Measurements from ENCODE around the gene EPB41L5.
"Not testable (repeated sequence)": the region's sequence is repeated elsewhere in the genome, so short reads cannot be mapped to it uniquely, and the experiment has no call there.

Gene EPB41L5

GRCh38 chr2:120149406-120149805 lies 136.5 kb downstream of the EPB41L5 start:
- H3K27ac ChIP-seq (ENCODE audit: low read length): no peak overlapping the region
- no peaks in the 10 kb centered on the region for H3K4me1 ChIP-seq (ENCODE audit: control insufficient read depth in 1 of 2, insufficient read depth in 2 of 2, low read length in 2 of 2)
- H3K36me3 ChIP-seq (ENCODE audit: control insufficient read depth in 1 of 2, insufficient read depth in 2 of 2, low read length in 2 of 2): peaks cover 8 to 39% of the 10 kb centered on the region in 2 donors
- peaks cover 6% of the 10 kb centered on the region in 2 donors for H3K9me3 ChIP-seq (ENCODE audit: control insufficient read depth in 1 of 2, low read length in 2 of 2)
- no peaks in the 10 kb centered on the region for H3K27me3 ChIP-seq (ENCODE audit: low read depth, low read length)
- H3K4me3 ChIP-seq (ENCODE audit: low read depth in 1 of 2, low read length in 2 of 2): no peak overlapping the region

- H3K36me3 ChIP-seq (ENCODE audit: control insufficient read depth in 1 of 2, insufficient read depth in 2 of 2, low read length in 2 of 2): peaks cover 8 to 41% of the 10 kb centered on the region in 2 donors
- no peak overlapping the region for H3K27ac ChIP-seq (ENCODE audit: low read length)
- no peaks in the 10 kb centered on the region for H3K4me1 ChIP-seq (ENCODE audit: control insufficient read depth in 1 of 2, insufficient read depth in 2 of 2, low read length in 2 of 2)
- H3K27me3 ChIP-seq (ENCODE audit: low read depth, low read length): no peaks in the 10 kb centered on the region
- H3K4me3 ChIP-seq (ENCODE audit: low read depth in 1 of 2, low read length in 2 of 2): no peak overlapping the region
- H3K9me3 ChIP-seq (ENCODE audit: control insufficient read depth in 1 of 2, low read length in 2 of 2): peaks cover 7 to 8% of the 10 kb centered on the region in 2 donors
Observed at GRCh38 chr2:120150040-120150482, 137.2 kb downstream of the EPB41L5 start.

GRCh38 chr2:120155308-120155707 lies 142.4 kb downstream of the EPB41L5 start:
- Histone ChIP-seq H3K27me3 (ENCODE audit: low read depth, low read length) (no peaks in the 10 kb centered on the region), H3K9me3 (ENCODE audit: control insufficient read depth in 1 of 2, low read length in 2 of 2) (peaks cover 3 to 14% of the 10 kb centered on the region in 2 donors), H3K36me3 (ENCODE audit: control insufficient read depth in 1 of 2, insufficient read depth in 2 of 2, low read length in 2 of 2) (peaks cover 5 to 23% of the 10 kb centered on the region in 2 donors), H3K27ac (ENCODE audit: low read length) (no peak overlapping the region), H3K4me3 (ENCODE audit: low read depth in 1 of 2, low read length in 2 of 2) (no peak overlapping the region), H3K4me1 (ENCODE audit: control insufficient read depth in 1 of 2, insufficient read depth in 2 of 2, low read length in 2 of 2) (no peaks in the 10 kb centered on the region)

- Histone ChIP-seq H3K9me3 (ENCODE audit: control insufficient read depth in 1 of 2, low read length in 2 of 2) (peaks cover 3 to 10% of the 10 kb centered on the region in 2 donors), H3K36me3 (ENCODE audit: control insufficient read depth in 1 of 2, insufficient read depth in 2 of 2, low read length in 2 of 2) (peaks cover 5 to 16% of the 10 kb centered on the region in 2 donors)
- not testable (repeated sequence) for H3K4me3 ChIP-seq (ENCODE audit: low read depth in 1 of 2, low read length in 2 of 2); H3K27me3 ChIP-seq (ENCODE audit: low read depth, low read length); H3K27ac ChIP-seq (ENCODE audit: low read length); H3K4me1 ChIP-seq (ENCODE audit: control insufficient read depth in 1 of 2, insufficient read depth in 2 of 2, low read length in 2 of 2)
Observed at GRCh38 chr2:120158658-120159057, 145.8 kb downstream of the EPB41L5 start.

- Histone ChIP-seq H3K9me3 (ENCODE audit: control insufficient read depth in 1 of 2, low read length in 2 of 2) (peaks cover 0 to 2% of the 10 kb centered on the region in 2 donors), H3K4me3 (ENCODE audit: low read depth in 1 of 2, low read length in 2 of 2) (no peak overlapping the region), H3K27ac (ENCODE audit: low read length) (no peak overlapping the region), H3K4me1 (ENCODE audit: control insufficient read depth in 1 of 2, insufficient read depth in 2 of 2, low read length in 2 of 2) (no peaks in the 10 kb centered on the region), H3K36me3 (ENCODE audit: control insufficient read depth in 1 of 2, insufficient read depth in 2 of 2, low read length in 2 of 2) (peaks cover 0 to 8% of the 10 kb centered on the region in 2 donors), H3K27me3 (ENCODE audit: low read depth, low read length) (no peaks in the 10 kb centered on the region)
Observed at GRCh38 chr2:120161190-120161589, 148.3 kb downstream of the EPB41L5 start.

- Histone ChIP-seq H3K27me3 (ENCODE audit: low read depth, low read length) (no peaks in the 10 kb centered on the region), H3K9me3 (ENCODE audit: control insufficient read depth in 1 of 2, low read length in 2 of 2) (no peaks in the 10 kb centered on the region), H3K27ac (ENCODE audit: low read length) (no peak overlapping the region), H3K4me3 (ENCODE audit: low read depth in 1 of 2, low read length in 2 of 2) (no peak overlapping the region), H3K36me3 (ENCODE audit: control insufficient read depth in 1 of 2, insufficient read depth in 2 of 2, low read length in 2 of 2) (peaks cover 0 to 5% of the 10 kb centered on the region in 2 donors), H3K4me1 (ENCODE audit: control insufficient read depth in 1 of 2, insufficient read depth in 2 of 2, low read length in 2 of 2) (no peaks in the 10 kb centered on the region)
Observed at GRCh38 chr2:120162716-120163115, 149.8 kb downstream of the EPB41L5 start.

GRCh38 chr2:120167272-120167671 lies 154.4 kb downstream of the EPB41L5 start:
- Histone ChIP-seq H3K36me3 (ENCODE audit: control insufficient read depth in 1 of 2, insufficient read depth in 2 of 2, low read length in 2 of 2) (peaks cover 0 to 9% of the 10 kb centered on the region in 2 donors), H3K4me1 (ENCODE audit: control insufficient read depth in 1 of 2, insufficient read depth in 2 of 2, low read length in 2 of 2) (no peaks in the 10 kb centered on the region), H3K4me3 (ENCODE audit: low read depth in 1 of 2, low read length in 2 of 2) (no peak overlapping the region), H3K9me3 (ENCODE audit: control insufficient read depth in 1 of 2, low read length in 2 of 2) (no peaks in the 10 kb centered on the region), H3K27me3 (ENCODE audit: low read depth, low read length) (no peaks in the 10 kb centered on the region), H3K27ac (ENCODE audit: low read length) (no peak overlapping the region)

- Histone ChIP-seq H3K4me3 (ENCODE audit: low read depth in 1 of 2, low read length in 2 of 2) (no peak overlapping the region), H3K36me3 (ENCODE audit: control insufficient read depth in 1 of 2, insufficient read depth in 2 of 2, low read length in 2 of 2) (peaks cover 0 to 9% of the 10 kb centered on the region in 2 donors), H3K4me1 (ENCODE audit: control insufficient read depth in 1 of 2, insufficient read depth in 2 of 2, low read length in 2 of 2) (no peaks in the 10 kb centered on the region), H3K9me3 (ENCODE audit: control insufficient read depth in 1 of 2, low read length in 2 of 2) (no peaks in the 10 kb centered on the region), H3K27ac (ENCODE audit: low read length) (no peak overlapping the region), H3K27me3 (ENCODE audit: low read depth, low read length) (no peaks in the 10 kb centered on the region)
Observed at GRCh38 chr2:120169020-120169419, 156.1 kb downstream of the EPB41L5 start.

- Histone ChIP-seq H3K4me3 (ENCODE audit: low read depth in 1 of 2, low read length in 2 of 2) (peak overlapping the region in 1 of 2 donors; percentile 12), H3K27ac (ENCODE audit: low read length) (peak overlapping the region; percentile 25)
Observed at GRCh38 chr2:120174963-120175581, 162.2 kb downstream of the EPB41L5 start.

GRCh38 chr2:120176526-120176925 lies 163.6 kb downstream of the EPB41L5 start:
- Histone ChIP-seq H3K9me3 (ENCODE audit: control insufficient read depth in 1 of 2, low read length in 2 of 2) (no peaks in the 10 kb centered on the region), H3K4me1 (ENCODE audit: control insufficient read depth in 1 of 2, insufficient read depth in 2 of 2, low read length in 2 of 2) (peaks cover 0 to 5% of the 10 kb centered on the region in 2 donors), H3K27me3 (ENCODE audit: low read depth, low read length) (no peaks in the 10 kb centered on the region), H3K27ac (ENCODE audit: low read length) (peak overlapping the region; percentile 65), H3K36me3 (ENCODE audit: control insufficient read depth in 1 of 2, insufficient read depth in 2 of 2, low read length in 2 of 2) (peaks cover 3 to 4% of the 10 kb centered on the region in 2 donors), H3K4me3 (ENCODE audit: low read depth in 1 of 2, low read length in 2 of 2) (no peak overlapping the region)

More at GRCh38 chr2:120174963-120175581, 162.2 kb downstream of the EPB41L5 start:
- Histone ChIP-seq H3K36me3 (ENCODE audit: control insufficient read depth in 1 of 2, insufficient read depth in 2 of 2, low read length in 2 of 2) (peaks cover 3 to 4% of the 10 kb centered on the region in 2 donors), H3K4me1 (ENCODE audit: control insufficient read depth in 1 of 2, insufficient read depth in 2 of 2, low read length in 2 of 2) (peaks cover 0 to 5% of the 10 kb centered on the region in 2 donors), H3K27me3 (ENCODE audit: low read depth, low read length) (no peaks in the 10 kb centered on the region), H3K9me3 (ENCODE audit: control insufficient read depth in 1 of 2, low read length in 2 of 2) (no peaks in the 10 kb centered on the region)

GRCh38 chr2:120177001-120177621 lies 164.2 kb downstream of the EPB41L5 start:
- H3K36me3 ChIP-seq (ENCODE audit: control insufficient read depth in 1 of 2, insufficient read depth in 2 of 2, low read length in 2 of 2): peaks cover 3 to 4% of the 10 kb centered on the region in 2 donors
- peak overlapping the region; percentile 65 for H3K27ac ChIP-seq (ENCODE audit: low read length)
- H3K4me1 ChIP-seq (ENCODE audit: control insufficient read depth in 1 of 2, insufficient read depth in 2 of 2, low read length in 2 of 2): peaks cover 0 to 5% of the 10 kb centered on the region in 2 donors
- peak overlapping the region; percentile 17 to 22 for H3K4me3 ChIP-seq (ENCODE audit: low read depth in 1 of 2, low read length in 2 of 2)
- H3K27me3 ChIP-seq (ENCODE audit: low read depth, low read length): no peaks in the 10 kb centered on the region
- no peaks in the 10 kb centered on the region for H3K9me3 ChIP-seq (ENCODE audit: control insufficient read depth in 1 of 2, low read length in 2 of 2)

Data from muscle layer of duodenum (tissue), 2 donors.